GM13977 (cell line): Measurements from ENCODE around the gene NEK7.

Source experiments
- DNase-seq: peaks from one replicate; pipeline ENCODE4 v3.0.0; 2012; ENCODE audit warnings: low spot score
- CTCF ChIP-seq: IDR thresholded peaks from 2 replicates; pipeline ENCODE4 v1.5.1; 2012; ENCODE audit warnings: mild to moderate bottlenecking, control low read depth; ENCODE audit not compliant: insufficient read depth; ENCODE audit errors: extremely low read depth, missing control alignments
- in situ Hi-C: fragments of 300-500 bp; cut with MboI; formaldehyde crosslinking; loops from one replicate; pipeline ENCODE4 v1.12.0; 2022; ENCODE audit warnings: low sequenced_read_pairs, low pct_unique_long_range_greater_than_20kb, mixed read lengths, inconsistent platforms; ENCODE audit not compliant: unreplicated experiment

The NEK7 gene

DNA sequence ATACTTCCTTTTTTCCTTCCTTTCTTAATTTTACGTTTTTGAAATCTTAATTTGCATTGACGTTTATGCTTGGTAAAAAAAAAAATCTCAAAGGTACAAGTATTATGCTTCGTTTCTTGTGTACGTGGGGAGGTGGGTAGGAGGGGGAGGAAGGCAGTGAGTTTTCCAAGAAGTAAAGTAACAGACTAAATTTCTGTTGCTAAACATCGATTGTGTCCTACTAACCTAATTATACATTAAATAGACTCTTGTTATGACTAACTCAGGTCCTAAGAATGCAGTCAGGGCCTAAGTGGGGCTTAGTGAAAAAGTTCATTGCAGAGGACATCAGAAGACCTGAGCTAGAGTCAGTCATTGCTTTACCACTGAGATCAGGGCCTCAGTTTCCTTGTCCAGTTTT, 17.5 kb downstream of the NEK7 start:
- no peak for DNase-seq
- in situ Hi-C loops, result loop anchor here (25.0 kb wide), 1 partner anchor 513 kb away; no protein-coding TSS in a partner anchor
- no peak for TF ChIP-seq CTCF

GRCh38 chr1:198175423-198176170, 18.8 kb downstream of the NEK7 start:
- DNase-seq, result no peak
- in situ Hi-C loops, result no loop called here
- TF ChIP-seq CTCF, result no peak

- TF ChIP-seq CTCF, result no peak
- in situ Hi-C loops, result no loop called here
- DNase-seq, result no peak
These were observed 19.4 kb downstream of the NEK7 start for GRCh38 chr1:198176179-198176578.

DNA sequence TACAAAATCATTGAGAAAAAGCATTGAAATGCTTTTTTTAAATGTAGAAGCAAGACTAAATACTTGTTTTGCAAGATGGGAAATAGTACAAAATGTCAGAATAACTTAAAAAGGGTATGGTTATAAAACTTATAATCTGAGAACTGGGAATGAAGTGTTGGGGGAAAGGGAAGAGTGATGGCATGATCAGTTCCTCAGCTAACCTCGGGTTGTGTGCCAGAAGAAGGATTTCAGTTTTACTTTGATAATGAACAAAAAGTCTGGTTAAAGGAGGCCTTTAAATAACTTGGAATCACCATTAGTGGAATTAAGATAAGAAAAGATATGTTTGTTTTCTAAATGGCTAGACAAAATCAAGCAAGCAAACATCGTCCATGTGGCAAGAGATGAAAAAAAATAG, 20.7 kb downstream of the NEK7 start:
- no peak for DNase-seq
- no peak for TF ChIP-seq CTCF
- in situ Hi-C loops, result no loop called here

DNA sequence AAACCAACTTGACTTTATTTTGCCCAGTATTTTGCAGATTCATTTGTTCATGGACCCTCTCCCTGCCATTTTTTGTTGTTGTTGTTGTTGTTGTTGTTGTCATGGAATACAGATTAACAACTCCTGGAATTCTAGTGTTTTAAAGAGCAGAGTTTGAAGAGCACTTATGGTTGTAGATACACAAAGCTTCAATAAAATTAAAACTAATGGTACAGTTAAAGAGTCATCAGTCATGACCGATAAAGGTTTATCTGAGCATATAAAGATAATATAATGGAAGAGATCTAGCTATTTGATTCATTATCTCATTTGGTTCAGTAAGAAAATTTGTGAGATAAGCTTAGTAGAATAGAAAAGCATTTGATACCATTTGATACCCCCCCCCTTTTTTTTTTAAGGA, 21.8 kb downstream of the NEK7 start:
- in situ Hi-C loops, result no loop called here
- no peak for DNase-seq
- TF ChIP-seq CTCF, result no peak

DNA sequence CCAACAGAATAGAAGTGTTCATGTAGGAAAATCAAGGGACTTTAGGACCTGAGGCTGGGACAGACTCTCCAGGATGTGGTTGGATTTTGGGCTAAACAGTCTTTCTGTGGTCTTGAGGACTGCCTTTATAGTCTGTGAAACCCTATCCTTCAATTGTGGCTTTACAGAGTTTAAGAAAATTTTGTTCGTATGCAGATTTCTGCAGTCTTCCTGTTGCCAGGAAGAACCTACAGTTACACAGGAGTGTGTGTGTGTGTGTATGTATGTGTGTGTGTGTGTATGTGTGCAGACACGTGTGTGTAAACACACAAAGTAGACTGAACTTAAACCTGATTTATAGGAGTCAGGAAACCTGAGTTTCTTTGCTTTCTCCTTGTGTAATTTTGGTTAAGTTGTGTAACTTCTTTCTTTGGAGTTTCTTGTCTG, 22.8 kb downstream of the NEK7 start:
- no peak for TF ChIP-seq CTCF
- in situ Hi-C loops, result no loop called here
- no peak for DNase-seq
